AG08395 (cell line): Measurements from ENCODE around the gene C3.
"Not testable (repeated sequence)": the region's sequence is repeated elsewhere in the genome, so short reads cannot be mapped to it uniquely, and the experiment has no call there.

ENCODE experiments used
- DNase-seq: peaks from one replicate; pipeline ENCODE4 v3.0.0; 2012; ENCODE audit warnings: mixed read lengths, low spot score

C3 gene

GRCh38 chr19:6713773-6714692 is 6.4 kb downstream of the C3 start:
- DNase-seq, result no peak

- no peak for DNase-seq
Observed at GRCh38 chr19:6712692-6713670, 7.5 kb downstream of the C3 start.

- no peak for DNase-seq
Observed at GRCh38 chr19:6712231-6712630, 8.2 kb downstream of the C3 start.

GRCh38 chr19:6711605-6712004 is 8.8 kb downstream of the C3 start:
- DNase-seq, result no peak

- DNase-seq, result no peak
Observed at GRCh38 chr19:6711078-6711361, 9.4 kb downstream of the C3 start.

GRCh38 chr19:6710273-6711077 is 10.0 kb downstream of the C3 start:
- no peak for DNase-seq

GRCh38 chr19:6709549-6709948 is 10.9 kb downstream of the C3 start:
- no peak for DNase-seq

GRCh38 chr19:6708913-6709312 is 11.5 kb downstream of the C3 start:
- not testable (repeated sequence) for DNase-seq

- no peak for DNase-seq
Observed at GRCh38 chr19:6708346-6708745, 12.1 kb downstream of the C3 start.

GRCh38 chr19:6707658-6708018 is 12.8 kb downstream of the C3 start:
- no peak for DNase-seq

- no peak for DNase-seq
Observed at GRCh38 chr19:6707011-6707657, 13.3 kb downstream of the C3 start.

GRCh38 chr19:6706633-6706958 is 13.9 kb downstream of the C3 start:
- no peak for DNase-seq

GRCh38 chr19:6705931-6706632 is 14.4 kb downstream of the C3 start:
- DNase-seq, result no peak

- no peak for DNase-seq
Observed at GRCh38 chr19:6700586-6701316, 19.7 kb downstream of the C3 start.

- DNase-seq, result no peak
Observed at GRCh38 chr19:6699935-6700334, 20.5 kb downstream of the C3 start.

- no peak for DNase-seq
Observed at GRCh38 chr19:6697291-6697690, 23.2 kb downstream of the C3 start.

- DNase-seq, result no peak
Observed at GRCh38 chr19:6696239-6696820, 24.1 kb downstream of the C3 start.

GRCh38 chr19:6694147-6694815 is 26.2 kb downstream of the C3 start:
- DNase-seq, result no peak

GRCh38 chr19:6693681-6694080 is 26.8 kb downstream of the C3 start:
- no peak for DNase-seq

- DNase-seq, result no peak
Observed at GRCh38 chr19:6693056-6693471, 27.4 kb downstream of the C3 start.
